Keratinocyte (primary cell): ENCODE data around the gene ADGRG2.

Experiments
- CTCF ChIP-seq, 3 experiments: IDR thresholded peaks in 1 of 3; conservative IDR thresholded peaks in 1 of 3; optimal IDR thresholded peaks in 1 of 3; 2 replicates in 2 of 3; 3 replicates in 1 of 3; pipeline versions ENCODE3 to v1.5.1; 2011; ENCODE audit warnings: low read length in 3 of 3, mild to moderate bottlenecking in 3 of 3, moderate library complexity in 2 of 3, control low read depth in 1 of 3, inconsistent platforms in 1 of 3; ENCODE audit not compliant: insufficient read depth in 2 of 3; ENCODE audit errors: extremely low read depth in 1 of 3
- EZH2 ChIP-seq: IDR thresholded peaks from one replicate; pipeline ENCODE4 v1.6.1; 2012; ENCODE audit warnings: inconsistent platforms, mild to moderate bottlenecking, low read length, moderate library complexity

- TF ChIP-seq CTCF (optimal IDR thresholded peaks at IDR 0.05 in 1 of 3, IDR thresholded peaks at IDR 0.05 in 1 of 3, conservative IDR thresholded peaks at IDR 0.05 in 1 of 3; ENCODE audit: extremely low read depth in 1 of 3, insufficient read depth in 2 of 3, low read length in 3 of 3), result no peak
- no peak for TF ChIP-seq EZH2
These were observed 159.9 kb downstream of the ADGRG2 start for GRCh38 chrX:18962329-18962728.
